H1 (cell line): ENCODE data around the gene NMNAT3. TPM values are rescaled to one million over a fixed set of nuclear protein-coding genes. Genes with fewer than 3 reads are reported as not detected.
A peak's percentile ranks its signal among the peaks of the same experiment; 100 is the strongest.

Experiments used
- CTCF ChIA-PET: fragments of 300-600 bp; sonication (Branson Sonifier 250); formaldehyde crosslinking; loops from one replicate; lab custom pipeline; 2021; ENCODE audit not compliant: partially characterized antibody; lab: Charles Lee
- POLR2A ChIA-PET: fragments of 300-600 bp; sonication (Branson Sonifier 250); formaldehyde crosslinking; loops from one replicate; lab custom pipeline; 2021; ENCODE audit warnings: inconsistent platforms; ENCODE audit not compliant: partially characterized antibody; lab: Charles Lee
- DNase-seq, 2 experiments: peaks; one replicate each; pipeline versions ENCODE4 v3.0.0 to v3.0.0-alpha.2; 2010 to 2022; ENCODE audit warnings: low spot score in 2 of 2, low read depth in 1 of 2, mixed read lengths in 1 of 2
- FAIRE-seq: peaks from 2 replicates; lab custom pipeline; 2011; peaks lifted over from hg19 to GRCh38; lab: Jason Lieb, UNC
- H2AFZ ChIP-seq: 2 replicates; pipeline ENCODE4 v1.8.1; 2012; ENCODE audit warnings: low read length, inconsistent platforms
- H2AK5ac ChIP-seq: 2 replicates; pipeline ENCODE4 v1.6.1; 2013; ENCODE audit warnings: low read depth, low read length
- H2BK120ac ChIP-seq: replicated peaks from 2 replicates; pipeline ENCODE3; 2013; ENCODE audit warnings: low read depth, low read length, inconsistent platforms
- H2BK12ac ChIP-seq: 2 replicates; pipeline ENCODE4 v1.6.1; 2013; ENCODE audit warnings: low read depth, low read length
- H2BK15ac ChIP-seq: 2 replicates; pipeline ENCODE4 v1.6.1; 2013; ENCODE audit warnings: low read length
- H2BK20ac ChIP-seq: 2 replicates; pipeline ENCODE4 v1.6.1; 2013; ENCODE audit warnings: low read length
- H2BK5ac ChIP-seq: 2 replicates; pipeline ENCODE4 v1.6.1; 2013; ENCODE audit warnings: low read depth, low read length
- H3K14ac ChIP-seq: 2 replicates; pipeline ENCODE4 v1.6.1; 2013; ENCODE audit warnings: inconsistent platforms; ENCODE audit not compliant: insufficient read length
- H3K18ac ChIP-seq: 2 replicates; pipeline ENCODE4 v1.6.1; 2013; ENCODE audit warnings: low read length; ENCODE audit errors: extremely low read depth
- H3K23ac ChIP-seq: 2 replicates; pipeline ENCODE4 v1.6.1; 2013; ENCODE audit warnings: inconsistent platforms; ENCODE audit not compliant: insufficient read length
- H3K23me2 ChIP-seq: 2 replicates; pipeline ENCODE4 v1.6.1; 2013; ENCODE audit warnings: low read depth, low read length
- H3K27ac ChIP-seq: 2 replicates; pipeline ENCODE4 v1.6.1; 2011; ENCODE audit warnings: low read depth, low read length, inconsistent platforms
- H3K27me3 ChIP-seq, 4 experiments: replicated peaks in 1 of 4; 1 replicate in 1 of 4; 2 replicates in 3 of 4; pipeline versions ENCODE4 v1.6.1 to v1.8.1; 2011 to 2013; ENCODE audit warnings: low read length in 3 of 4, mild to moderate bottlenecking in 3 of 4, inconsistent platforms in 2 of 4, mixed read lengths in 2 of 4, moderate library complexity in 1 of 4; ENCODE audit not compliant: control insufficient read depth in 3 of 4, insufficient read depth in 3 of 4; ENCODE audit errors: extremely low read depth in 1 of 4
- H3K36me3 ChIP-seq, 4 experiments: 2 replicates each; pipeline versions ENCODE4 v1.6.1 to v1.8.1; 2011 to 2013; ENCODE audit warnings: mild to moderate bottlenecking in 4 of 4, low read length in 3 of 4, moderate library complexity in 2 of 4, control low read depth in 1 of 4, inconsistent platforms in 1 of 4; ENCODE audit not compliant: insufficient read depth in 4 of 4, control insufficient read depth in 2 of 4
- H3K4ac ChIP-seq: replicated peaks from 2 replicates; pipeline ENCODE3; 2013; ENCODE audit warnings: low read length, low read depth, mixed read lengths, inconsistent platforms; ENCODE audit not compliant: insufficient read length
- H3K4me1 ChIP-seq, 4 experiments: replicated peaks in 1 of 4; 1 replicate in 1 of 4; 2 replicates in 3 of 4; pipeline versions ENCODE4 v1.6.1 to v1.8.1; 2011 to 2013; ENCODE audit warnings: low read length in 3 of 4, inconsistent platforms in 2 of 4, mixed read lengths in 1 of 4; ENCODE audit not compliant: insufficient read depth in 4 of 4, control insufficient read depth in 3 of 4
- H3K4me2 ChIP-seq, 2 experiments: 2 replicates each; pipeline versions ENCODE4 v1.6.1 to v1.8.1; 2011 to 2013; ENCODE audit warnings: low read depth in 2 of 2, low read length in 2 of 2, control low read depth in 1 of 2, inconsistent platforms in 1 of 2, mild to moderate bottlenecking in 1 of 2; ENCODE audit not compliant: insufficient read depth in 1 of 2
- H3K4me3 ChIP-seq, 4 experiments: fragments of 200-600, 300-600 bp in 1 of 4; sonication (generic), shearing (Covaris generic), sonication (Bioruptor Twin) in 1 of 4; 2 replicates each; pipeline versions ENCODE4 v1.5.1 to v1.8.1; 2011 to 2016; ENCODE audit warnings: low read length in 4 of 4, low read depth in 3 of 4, control low read depth in 2 of 4, inconsistent platforms in 2 of 4, mild to moderate bottlenecking in 2 of 4, mixed read lengths in 1 of 4, moderate library complexity in 1 of 4; ENCODE audit not compliant: insufficient read depth in 2 of 4; ENCODE audit errors: extremely low read depth in 1 of 4
- H3K56ac ChIP-seq: replicated peaks from 2 replicates; pipeline ENCODE3; 2013; ENCODE audit warnings: low read depth, mild to moderate bottlenecking, mixed read lengths, low read length, inconsistent platforms; ENCODE audit not compliant: insufficient read length
- H3K79me1 ChIP-seq: 2 replicates; pipeline ENCODE4 v1.6.1; 2013; ENCODE audit warnings: low read depth, low read length, control low read depth
- H3K79me2 ChIP-seq, 2 experiments: 2 replicates each; pipeline versions ENCODE4 v1.6.1 to v1.8.1; 2012 to 2013; ENCODE audit warnings: low read length in 2 of 2, mild to moderate bottlenecking in 2 of 2, inconsistent platforms in 1 of 2; ENCODE audit not compliant: insufficient read depth in 2 of 2, control insufficient read depth in 1 of 2
- H3K9ac ChIP-seq, 4 experiments: replicated peaks in 1 of 4; 1 replicate in 1 of 4; 2 replicates in 3 of 4; pipeline versions ENCODE4 v1.6.1 to v1.8.1; 2011 to 2013; ENCODE audit warnings: low read depth in 3 of 4, low read length in 3 of 4, control low read depth in 2 of 4, mild to moderate bottlenecking in 2 of 4, moderate library complexity in 2 of 4, inconsistent platforms in 1 of 4; ENCODE audit errors: extremely low read depth in 1 of 4
- H3K9me3 ChIP-seq, 2 experiments: 2 replicates each; pipeline versions ENCODE4 v1.6.1 to v1.8.1; 2012 to 2013; ENCODE audit warnings: mild to moderate bottlenecking in 2 of 2, moderate library complexity in 2 of 2, control low read depth in 1 of 2, inconsistent platforms in 1 of 2, low read depth in 1 of 2, low read length in 1 of 2, mixed read lengths in 1 of 2; ENCODE audit not compliant: insufficient read depth in 2 of 2
- H4K20me1 ChIP-seq, 2 experiments: replicated peaks in 1 of 2; 2 replicates each; pipeline versions ENCODE3 to v1.8.1; 2011 to 2013; ENCODE audit warnings: inconsistent platforms in 2 of 2, low read length in 2 of 2, mild to moderate bottlenecking in 1 of 2; ENCODE audit not compliant: insufficient read depth in 2 of 2, control insufficient read depth in 1 of 2
- H4K5ac ChIP-seq: 2 replicates; pipeline ENCODE4 v1.6.1; 2013; ENCODE audit warnings: low read length, low read depth, mixed read lengths, inconsistent platforms; ENCODE audit not compliant: insufficient read length
- H4K8ac ChIP-seq: 2 replicates; pipeline ENCODE4 v1.8.0; 2013; ENCODE audit warnings: mild to moderate bottlenecking, moderate library complexity, low read length, inconsistent platforms; ENCODE audit not compliant: insufficient read depth; ENCODE audit errors: extremely low read depth
- H4K91ac ChIP-seq: replicated peaks from 2 replicates; pipeline ENCODE3; 2013; ENCODE audit warnings: low read length, mixed read lengths, inconsistent platforms; ENCODE audit not compliant: insufficient read length
- ATF3 ChIP-seq: IDR thresholded peaks from 2 replicates; pipeline ENCODE4 v1.6.1; 2011; ENCODE audit warnings: low read depth, mild to moderate bottlenecking, low read length; ENCODE audit not compliant: insufficient read depth
- CBX8 ChIP-seq: fragments of 300-800, 300-1000 bp; sonication (generic); IDR thresholded peaks from 2 replicates; pipeline ENCODE4 v1.7.1; 2016; ENCODE audit warnings: low read depth, low read length, borderline replicate concordance
- CTBP2 ChIP-seq: IDR thresholded peaks from 2 replicates; pipeline ENCODE4 v1.7.0; 2011; ENCODE audit warnings: borderline replicate concordance, mild to moderate bottlenecking, moderate library complexity, mixed read lengths, low read length; ENCODE audit not compliant: insufficient read depth, insufficient read length
- SIRT6 ChIP-seq: IDR thresholded peaks from one replicate; pipeline ENCODE4 v1.7.1; 2012; ENCODE audit warnings: low read length, inconsistent platforms
- TAF1 ChIP-seq: IDR thresholded peaks from 2 replicates; pipeline ENCODE4 v1.6.1; 2011; ENCODE audit warnings: mild to moderate bottlenecking, low read depth, low read length
- YY1 ChIP-seq: IDR thresholded peaks from 2 replicates; pipeline ENCODE4 v1.6.1; 2011; ENCODE audit warnings: low read depth, mild to moderate bottlenecking, low read length
- WGBS, 2 experiments: shearing (Covaris generic) in 1 of 2; methylation state at CpG; one replicate each; pipeline versions ENCODE4 v1.1.6 to v1.1.7; 2013 to 2015; ENCODE audit warnings: low lambda C conversion rate in 2 of 2, mixed read lengths in 2 of 2, inconsistent platforms in 1 of 2, low coverage in 1 of 2, missing lambda C conversion rate in 1 of 2; ENCODE audit not compliant: insufficient replicate concordance in 2 of 2, insufficient coverage in 1 of 2, insufficient read length in 1 of 2; ENCODE audit errors: extremely low coverage in 1 of 2, missing lambda C conversion rate in 1 of 2; 5-methylcytosine and 5-hydroxymethylcytosine counted together
- polyA plus RNA-seq, 7 experiments: library from polyadenylated mRNA; depleted of rRNA in 3 of 7; stranded (reverse) in 5 of 7; unstranded in 2 of 7; fragments of >200 nt in 5 of 7; fragments of 200-250 nt in 2 of 7; gene quantifications; 1 replicate in 5 of 7; 2 replicates in 1 of 7; 4 replicates in 1 of 7; pipeline versions ENCODE4 v1.2.1 to v1.2.3, GENCODE V29; 2011 to 2013; ENCODE audit warnings: missing spikeins in 2 of 7, mixed read lengths in 2 of 7
- total RNA-seq: library from RNA; stranded (reverse); fragmentation: NEBNext Ultra II Directional; extraction: Animal tissue kit (Norgen Biotek cat#: 25700); gene quantifications from 2 replicates; pipeline ENCODE4 v1.2.1, GENCODE V29; 2021

Gene NMNAT3
- total and polyA plus RNA-seq, 2 of the 8 experiments (the other 6 are each of a cell fraction or from before 2014, with no cell fraction given) = 4.2 to 4.3 TPM

DNA sequence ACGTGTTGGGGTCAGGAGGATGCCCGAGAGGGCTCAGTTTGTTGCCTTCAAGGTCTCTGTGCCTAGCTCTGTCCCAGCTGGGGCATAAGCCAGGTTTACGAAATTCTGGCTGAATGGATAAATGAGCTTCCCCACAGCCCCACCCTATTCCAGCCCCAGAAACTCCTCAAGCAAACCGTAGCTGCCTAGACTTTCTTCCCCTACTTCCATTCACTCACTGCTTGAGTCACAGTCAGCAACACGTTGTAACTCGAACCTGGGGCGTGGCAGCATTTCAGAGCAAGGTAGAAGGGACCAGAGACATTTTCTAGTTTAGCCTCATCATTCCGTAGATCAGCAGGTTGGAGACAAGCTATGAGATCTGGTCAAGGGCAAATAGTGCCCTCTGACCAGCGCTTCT lies 24.2 kb downstream of the NMNAT3 start:
- H2BK5ac ChIP-seq = no peak overlapping the region
- no peak overlapping the region for H2AK5ac ChIP-seq
- 71% methylated on average over 9 of the region's 9 CpGs; no CpG with 5 or more reads in 1 of the 2 experiments for WGBS, 2 experiments
- no peak overlapping the region for H4K5ac ChIP-seq
- CTCF ChIA-PET = interaction anchor here (0.7 to 2.9 kb wide), 7 partner anchors 9 to 283 kb away, joined by 3 to 9 read pairs (median 5); no protein-coding TSS in a partner anchor
- H3K4me1 ChIP-seq = peaks cover 3 to 19% (median 11%) of the 10 kb centered on the region in 4 experiments; a peak in 6 of 7 replicates
- no peak overlapping the region for H3K23ac ChIP-seq
- no peaks in the 10 kb centered on the region for H3K23me2 ChIP-seq
- H3K9ac ChIP-seq = no peak overlapping the region
- no peak overlapping the region; the same call in 1 of the 2 replicates for H2BK20ac ChIP-seq
- no peak overlapping the region for H3K4ac ChIP-seq
- H3K4me2 ChIP-seq = no peak overlapping the region
- no peak overlapping the region for H3K27ac ChIP-seq
- H4K91ac ChIP-seq = no peak overlapping the region
- no peak overlapping the region for H2AFZ ChIP-seq
- POLR2A ChIA-PET = no interaction called here
- H3K4me3 ChIP-seq = no peak overlapping the region
- no peaks in the 10 kb centered on the region for H3K79me2 ChIP-seq
- no peak overlapping the region for H3K18ac ChIP-seq
- DNase-seq (no peak), FAIRE-seq (peak; percentile 87)
- H2BK15ac ChIP-seq = no peak overlapping the region
- no peaks in the 10 kb centered on the region for H3K79me1 ChIP-seq
- H2BK12ac ChIP-seq = no peak overlapping the region
- no peaks in the 10 kb centered on the region for H3K9me3 ChIP-seq
- no peak overlapping the region for H4K8ac ChIP-seq
- no peak overlapping the region for H3K14ac ChIP-seq
- H4K20me1 ChIP-seq = peaks cover 0 to 3% of the 10 kb centered on the region in 2 experiments
- H3K36me3 ChIP-seq = no peaks in the 10 kb centered on the region
- H2BK120ac ChIP-seq = no peak overlapping the region
- TF ChIP-seq CBX8 (no peak), ATF3 (no peak), TAF1 (no peak), SIRT6 (no peak), YY1 (no peak), CTBP2 (no peak)
- H3K27me3 ChIP-seq = no peaks in the 10 kb centered on the region
- no peak overlapping the region for H3K56ac ChIP-seq
